Superior temporal gyrus (tissue), 1 donor: ENCODE measurements around the gene FPR3.
"Not testable (repeated sequence)": the region's sequence is repeated elsewhere in the genome, so short reads cannot be mapped to it uniquely, and the experiment has no call there.

Source experiments
- DNase-seq: peaks from one replicate; pipeline ENCODE4 v3.0.0-alpha.2; 2016; ENCODE audit errors: extremely low spot score

The FPR3 gene

GRCh38 chr19:51794885-51795490 is at the start of gene FPR3:
Gene FPR3, plus strand, starts transcription at chr19:51795157. Its CDS starts 28,592 bp downstream, at chr19:51823749.
- DNase-seq = no peak

- DNase-seq = no peak
Observed at GRCh38 chr19:51746731-51747130, 48.2 kb upstream of the FPR3 start.

- no peak for DNase-seq
Observed at GRCh38 chr19:51749979-51750378, 45.0 kb upstream of the FPR3 start.

GRCh38 chr19:51750400-51751094 is 44.4 kb upstream of the FPR3 start:
- no peak for DNase-seq

GRCh38 chr19:51751655-51752054 is 43.3 kb upstream of the FPR3 start, which contains the start of gene FPR1:
Gene FPR1, minus strand, starts transcription at chr19:51751878. Its CDS starts 4,884 bp downstream, at chr19:51746994.
- DNase-seq = peak; percentile 8

- DNase-seq = peak; percentile 17
Observed at GRCh38 chr19:51754109-51754508, 40.8 kb upstream of the FPR3 start.

GRCh38 chr19:51754770-51755169 is 40.2 kb upstream of the FPR3 start:
- DNase-seq = no peak

GRCh38 chr19:51755571-51755970 is 39.4 kb upstream of the FPR3 start:
- DNase-seq = no peak

- no peak for DNase-seq
Observed at GRCh38 chr19:51760697-51761356, 34.1 kb upstream of the FPR3 start, which contains the start of gene FPR2. Gene FPR2, plus strand, starts transcription at chr19:51761180. Its CDS starts 7,479 bp downstream, at chr19:51768659.

- DNase-seq = no peak
Observed at GRCh38 chr19:51761696-51762095, 33.3 kb upstream of the FPR3 start.

GRCh38 chr19:51765086-51765485 is 29.9 kb upstream of the FPR3 start:
- DNase-seq = no peak

GRCh38 chr19:51766461-51766860 is 28.5 kb upstream of the FPR3 start:
- DNase-seq = no peak

GRCh38 chr19:51771376-51772130 is 23.4 kb upstream of the FPR3 start:
- DNase-seq = no peak

- no peak for DNase-seq
Observed at GRCh38 chr19:51772977-51773376, 22.0 kb upstream of the FPR3 start.

GRCh38 chr19:51776561-51776960 is 18.4 kb upstream of the FPR3 start:
- not testable (repeated sequence) for DNase-seq

- peak; percentile 93 for DNase-seq
Observed at GRCh38 chr19:51777570-51778462, 17.1 kb upstream of the FPR3 start.

GRCh38 chr19:51779181-51779580 is 15.8 kb upstream of the FPR3 start:
- DNase-seq = no peak

- no peak for DNase-seq
Observed at GRCh38 chr19:51779703-51780102, 15.3 kb upstream of the FPR3 start.

GRCh38 chr19:51780270-51780669 is 14.7 kb upstream of the FPR3 start:
- DNase-seq = no peak

- no peak for DNase-seq
Observed at GRCh38 chr19:51781999-51782398, 13.0 kb upstream of the FPR3 start.

- no peak for DNase-seq
Observed at GRCh38 chr19:51783372-51783771, 11.6 kb upstream of the FPR3 start.
